Testis (tissue), 2 donors: ENCODE measurements around the gene RNF213.

Experiments used
- CTCF ChIP-seq, 3 experiments: fragments of 450-650 bp in 2 of 3; fragments of 200-600 bp in 1 of 3; sonication (generic) in 1 of 3; IDR thresholded peaks; one replicate each; pipeline ENCODE4 v1.5.1; 2016 to 2019; ENCODE audit warnings: antibody characterized with exemption in 3 of 3, mild to moderate bottlenecking in 2 of 3, moderate library complexity in 1 of 3
- POLR2A ChIP-seq: fragments of 450-650 bp; IDR thresholded peaks from one replicate; pipeline ENCODE4 v1.6.1; 2017; ENCODE audit warnings: antibody characterized with exemption, mild to moderate bottlenecking, moderate library complexity

DNA sequence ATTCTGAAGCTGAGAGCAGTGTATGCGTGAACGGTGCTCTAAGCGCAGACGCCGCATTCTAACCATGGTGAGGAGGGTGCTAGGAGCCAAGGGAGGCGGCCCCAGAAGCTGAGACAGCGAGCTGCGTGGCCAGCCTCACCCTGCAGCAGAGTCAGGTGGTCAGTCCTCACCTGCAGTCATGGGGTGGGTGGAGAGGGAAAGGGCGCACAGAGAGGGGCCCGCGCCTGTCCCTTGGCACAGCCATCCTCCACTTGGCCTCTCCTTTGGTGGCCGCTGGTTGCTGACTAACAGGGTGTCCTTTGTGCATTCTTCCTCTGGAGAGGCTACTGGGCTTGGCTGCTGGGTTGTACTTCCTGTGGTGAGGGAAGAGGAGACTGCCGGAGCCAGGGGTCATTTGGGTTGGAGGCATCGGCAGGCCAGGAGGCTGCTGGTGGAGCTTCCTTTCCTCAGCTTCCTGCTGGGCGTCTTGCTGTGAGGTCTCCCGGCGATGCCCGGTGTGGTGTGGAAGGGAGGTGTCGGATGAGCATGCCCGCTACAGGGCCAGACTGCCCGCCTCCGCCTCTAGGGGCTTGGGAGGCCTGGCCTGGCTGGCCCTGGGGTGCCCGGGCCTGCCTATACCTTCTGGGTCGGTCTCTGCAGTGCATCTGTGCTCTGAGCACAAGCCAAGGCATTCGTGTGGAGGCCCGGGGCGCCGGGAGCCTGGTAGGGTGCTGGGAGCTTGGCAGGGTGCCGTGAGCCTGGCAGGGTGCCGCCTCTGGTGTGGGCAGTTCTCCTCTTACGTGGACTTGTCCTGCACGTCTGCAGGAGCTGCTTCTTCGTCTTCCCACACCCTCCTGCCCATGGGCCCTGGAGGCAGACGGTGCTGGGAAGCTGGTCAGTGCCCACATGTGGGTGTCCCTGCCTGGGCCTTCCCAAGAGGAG, 17.4 kb downstream of the RNF213 start:
- TF ChIP-seq CTCF (IDR thresholded peaks at IDR 0.05): no peak
- no peak for TF ChIP-seq POLR2A
